Mesothelial cell of epicardium (in vitro differentiated cells): Measurements from ENCODE around the gene TCEA3. TPM values are rescaled to one million over a fixed set of nuclear protein-coding genes. Genes with fewer than 3 reads are reported as not detected.
A peak's percentile ranks its signal among the peaks of the same experiment; 100 is the strongest.

Source experiments
- DNase-seq, 2 experiments: peaks; one replicate each; pipeline ENCODE4 v3.0.0; 2021; ENCODE audit warnings: low spot score in 2 of 2; ENCODE audit not compliant: unreplicated experiment in 2 of 2
- H3K27ac Mint-ChIP-seq: 2 replicates; pipeline ENCODE4 v1.8.0; 2021; ENCODE audit warnings: mixed read lengths
- H3K27me3 Mint-ChIP-seq: 2 replicates; pipeline ENCODE4 v1.8.0; 2021; ENCODE audit warnings: low read depth, mixed read lengths
- H3K36me3 Mint-ChIP-seq: 2 replicates; pipeline ENCODE4 v1.8.0; 2021; ENCODE audit warnings: mixed read lengths
- H3K4me1 Mint-ChIP-seq: 2 replicates; pipeline ENCODE4 v1.8.0; 2021; ENCODE audit warnings: mixed read lengths
- H3K4me3 Mint-ChIP-seq: 2 replicates; pipeline ENCODE4 v1.8.0; 2021; ENCODE audit warnings: mild to moderate bottlenecking, moderate library complexity, mixed read lengths
- H3K9me3 Mint-ChIP-seq: 2 replicates; pipeline ENCODE4 v1.8.0; 2021; ENCODE audit warnings: mixed read lengths
- CTCF ChIP-seq: fragments of 200-600 bp; sonication (generic); IDR thresholded peaks from one replicate; pipeline ENCODE4 v1.5.0; 2021; ENCODE audit warnings: antibody characterized with exemption; ENCODE audit not compliant: unreplicated experiment
- total RNA-seq: library from RNA; stranded (reverse); gene quantifications from 3 replicates; pipeline ENCODE4 v1.2.1, GENCODE V29; 2021

The TCEA3 gene
- total RNA-seq, 1 donor from 2014 or later = 10.0 TPM

DNA sequence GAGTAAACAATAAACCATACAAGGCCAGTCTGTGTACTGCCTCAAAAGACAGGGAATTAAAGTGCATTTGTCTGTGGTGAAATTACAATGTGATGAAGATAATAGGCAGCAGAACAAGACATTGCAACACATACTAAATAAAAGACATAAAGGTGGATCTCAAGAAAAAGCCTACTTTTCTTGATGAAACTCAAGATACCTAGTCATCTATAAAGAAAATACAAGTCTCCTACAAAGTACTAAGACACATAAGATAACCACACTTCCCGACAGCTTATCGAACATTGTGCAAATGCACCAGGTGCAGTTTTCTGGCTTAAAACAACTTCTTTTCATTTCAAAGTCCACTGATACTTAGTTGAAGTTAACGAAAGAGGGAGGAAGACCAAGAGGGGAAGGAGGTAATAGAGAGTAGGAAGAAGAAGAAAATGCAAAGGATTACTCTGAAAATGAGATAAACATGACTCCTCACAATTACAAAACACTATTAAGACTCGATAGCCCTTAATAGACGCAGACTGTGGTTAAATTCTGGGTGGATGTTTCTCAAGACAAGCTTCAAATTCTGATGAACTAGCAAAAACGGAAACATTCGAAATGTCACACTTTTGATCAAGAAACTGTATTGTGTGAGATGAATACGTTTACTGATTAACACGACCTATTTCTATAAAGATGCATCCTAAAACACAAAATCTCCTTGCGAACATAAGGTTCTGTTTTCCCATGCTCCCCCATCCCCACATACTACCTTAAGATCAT lies 82.4 kb downstream of the TCEA3 start:
- peak overlapping the region; percentile 86 for H3K27ac Mint-ChIP-seq
- TF ChIP-seq CTCF = no peak
- peaks cover 51% of the 10 kb centered on the region for H3K4me1 Mint-ChIP-seq
- H3K9me3 Mint-ChIP-seq = no peaks in the 10 kb centered on the region
- no peak for DNase-seq
- H3K4me3 Mint-ChIP-seq = peak overlapping the region; percentile 82
- no peaks in the 10 kb centered on the region for H3K27me3 Mint-ChIP-seq
- H3K36me3 Mint-ChIP-seq = peaks cover 7% of the 10 kb centered on the region

DNA sequence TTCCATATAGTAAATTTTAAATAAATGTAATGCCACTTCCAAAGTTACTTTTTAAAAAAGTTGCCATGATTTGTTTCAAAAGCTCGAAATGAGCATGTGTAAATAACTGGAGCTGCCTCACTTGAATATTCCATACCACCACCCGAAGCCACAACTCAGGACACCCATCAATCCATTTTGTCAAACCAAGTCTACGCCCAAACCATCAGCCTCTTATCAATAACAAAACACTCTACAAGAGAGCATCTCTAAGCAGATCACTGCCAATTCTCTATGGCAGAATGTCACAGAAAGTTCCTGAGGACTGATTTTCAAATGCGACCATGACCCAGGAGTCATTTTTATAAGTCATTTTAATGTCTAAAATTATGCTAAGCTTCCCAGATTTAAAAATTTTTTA lies 84.9 kb downstream of the TCEA3 start:
- Mint-ChIP-seq H3K36me3 (peaks cover 16% of the 10 kb centered on the region), H3K4me3 (peak overlapping the region; percentile 82), H3K9me3 (no peaks in the 10 kb centered on the region), H3K4me1 (peaks cover 47% of the 10 kb centered on the region), H3K27ac (peak overlapping the region; percentile 86), H3K27me3 (no peaks in the 10 kb centered on the region)
- no peak for TF ChIP-seq CTCF
- no peak for DNase-seq

GRCh38 chr1:23337869-23338268 lies 86.7 kb downstream of the TCEA3 start:
- Mint-ChIP-seq H3K4me3 (no peak overlapping the region), H3K36me3 (peaks cover 26% of the 10 kb centered on the region), H3K9me3 (no peaks in the 10 kb centered on the region), H3K27me3 (no peaks in the 10 kb centered on the region), H3K27ac (peak overlapping the region; percentile 28), H3K4me1 (peaks cover 43% of the 10 kb centered on the region)
- DNase-seq = no peak
- no peak for TF ChIP-seq CTCF

DNA sequence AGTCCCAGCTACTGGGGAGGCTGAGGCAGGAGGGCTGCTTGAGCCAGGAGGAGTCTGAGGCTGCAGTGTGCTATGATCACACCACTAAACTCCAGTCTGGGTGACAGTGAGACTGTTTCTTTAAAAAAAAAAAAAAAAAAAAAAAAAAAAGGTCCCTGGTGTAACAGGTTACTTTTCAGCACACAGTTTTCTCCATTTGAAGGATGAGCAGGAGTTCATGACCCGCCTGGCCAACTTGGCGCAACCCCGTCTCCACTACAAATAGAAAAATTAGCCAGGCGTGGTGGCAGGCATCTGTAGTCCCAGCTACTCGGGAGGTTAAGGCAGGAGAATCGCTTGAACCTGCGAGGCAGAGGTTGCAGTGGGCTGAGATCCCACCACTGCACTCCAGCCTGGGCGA lies 92.8 kb downstream of the TCEA3 start:
- H3K4me3 Mint-ChIP-seq = no peak overlapping the region
- H3K27ac Mint-ChIP-seq = peak overlapping the region; percentile 43
- H3K36me3 Mint-ChIP-seq = peaks cover 50% of the 10 kb centered on the region
- H3K9me3 Mint-ChIP-seq = no peaks in the 10 kb centered on the region
- no peaks in the 10 kb centered on the region for H3K27me3 Mint-ChIP-seq
- H3K4me1 Mint-ChIP-seq = no peaks in the 10 kb centered on the region
- no peak for DNase-seq
- TF ChIP-seq CTCF = no peak

Other genes starting within 250 kb of the TCEA3 start
- 0.09 to 0.18 TPM in 2 of 3 replicates, not detected in the other for gene HTR1D, start 207.2 kb downstream of the TCEA3 start, total RNA-seq
- gene HNRNPR, start 80.5 kb downstream of the TCEA3 start, total RNA-seq = 199 to 205 TPM (median 203 TPM) in 3 replicates
- 33.7 to 35.7 TPM (median 34.6 TPM) in 3 replicates for gene ZNF436, start 54.9 kb downstream of the TCEA3 start, total RNA-seq
- gene ASAP3, start 59.4 kb upstream of the TCEA3 start, total RNA-seq = 87.7 to 96.6 TPM (median 95.8 TPM) in 3 replicates
- 4.2 to 5.7 TPM (median 4.8 TPM) in 3 replicates for gene E2F2, start 106.5 kb upstream of the TCEA3 start, total RNA-seq
- gene ID3, start 134.8 kb upstream of the TCEA3 start, total RNA-seq = 456 to 487 TPM (median 468 TPM) in 3 replicates